ENCODE measurements around the gene PTPRE. TPM values are rescaled to one million over a fixed set of nuclear protein-coding genes. Genes with fewer than 3 reads are reported as not detected.

The PTPRE gene
- total RNA-seq, 1 donor from 2014 or later = 2.6 TPM

- H3K27ac Mint-ChIP-seq = no peak overlapping the region
- H3K36me3 Mint-ChIP-seq = no peaks in the 10 kb centered on the region
- H3K4me3 Mint-ChIP-seq = no peak overlapping the region
- H3K27me3 Mint-ChIP-seq (ENCODE audit: low read depth) = peaks cover 26% of the 10 kb centered on the region
- no peaks in the 10 kb centered on the region for H3K9me3 Mint-ChIP-seq
- DNase-seq (ENCODE audit: low spot score in 2 of 2, unreplicated experiment in 2 of 2) = no peak
- H3K4me1 Mint-ChIP-seq = peaks cover 4% of the 10 kb centered on the region
- TF ChIP-seq CTCF (IDR thresholded peaks at IDR 0.05; ENCODE audit: unreplicated experiment) = no peak
Measured at GRCh38 chr10:128013626-128014025, 106.7 kb downstream of the PTPRE start.

- peaks cover 4% of the 10 kb centered on the region for H3K4me1 Mint-ChIP-seq
- H3K9me3 Mint-ChIP-seq = no peaks in the 10 kb centered on the region
- DNase-seq (ENCODE audit: low spot score in 2 of 2, unreplicated experiment in 2 of 2) = no peak
- TF ChIP-seq CTCF (IDR thresholded peaks at IDR 0.05; ENCODE audit: unreplicated experiment) = no peak
- no peaks in the 10 kb centered on the region for H3K36me3 Mint-ChIP-seq
- H3K4me3 Mint-ChIP-seq = no peak overlapping the region
- H3K27me3 Mint-ChIP-seq (ENCODE audit: low read depth) = peaks cover 24% of the 10 kb centered on the region
- H3K27ac Mint-ChIP-seq = no peak overlapping the region
Measured at GRCh38 chr10:128014236-128014635, 107.3 kb downstream of the PTPRE start.

- H3K27ac Mint-ChIP-seq = no peak overlapping the region
- TF ChIP-seq CTCF (IDR thresholded peaks at IDR 0.05; ENCODE audit: unreplicated experiment) = no peak
- H3K4me1 Mint-ChIP-seq = no peaks in the 10 kb centered on the region
- H3K4me3 Mint-ChIP-seq = no peak overlapping the region
- DNase-seq (ENCODE audit: low spot score in 2 of 2, unreplicated experiment in 2 of 2) = no peak
- no peaks in the 10 kb centered on the region for H3K9me3 Mint-ChIP-seq
- H3K27me3 Mint-ChIP-seq (ENCODE audit: low read depth) = peaks cover 7% of the 10 kb centered on the region
- H3K36me3 Mint-ChIP-seq = no peaks in the 10 kb centered on the region
Measured at GRCh38 chr10:128016423-128017060, 109.6 kb downstream of the PTPRE start.

GRCh38 chr10:128017822-128018221, 110.9 kb downstream of the PTPRE start:
- no peak overlapping the region for H3K4me3 Mint-ChIP-seq
- no peaks in the 10 kb centered on the region for H3K36me3 Mint-ChIP-seq
- H3K9me3 Mint-ChIP-seq = no peaks in the 10 kb centered on the region
- H3K4me1 Mint-ChIP-seq = no peaks in the 10 kb centered on the region
- H3K27ac Mint-ChIP-seq = no peak overlapping the region
- no peak for TF ChIP-seq CTCF (IDR thresholded peaks at IDR 0.05; ENCODE audit: unreplicated experiment)
- no peak for DNase-seq (ENCODE audit: low spot score in 2 of 2, unreplicated experiment in 2 of 2)
- peaks cover 7% of the 10 kb centered on the region for H3K27me3 Mint-ChIP-seq (ENCODE audit: low read depth)

GRCh38 chr10:128018236-128018635, 111.3 kb downstream of the PTPRE start:
- Mint-ChIP-seq H3K36me3 (no peaks in the 10 kb centered on the region), H3K9me3 (no peaks in the 10 kb centered on the region), H3K27me3 (ENCODE audit: low read depth) (peaks cover 7% of the 10 kb centered on the region), H3K4me1 (no peaks in the 10 kb centered on the region), H3K27ac (no peak overlapping the region), H3K4me3 (no peak overlapping the region)
- DNase-seq (ENCODE audit: low spot score in 2 of 2, unreplicated experiment in 2 of 2) = no peak
- TF ChIP-seq CTCF (IDR thresholded peaks at IDR 0.05; ENCODE audit: unreplicated experiment) = no peak

GRCh38 chr10:128018691-128019090, 111.8 kb downstream of the PTPRE start:
- Mint-ChIP-seq H3K9me3 (no peaks in the 10 kb centered on the region), H3K4me3 (no peak overlapping the region), H3K27me3 (ENCODE audit: low read depth) (peaks cover 7% of the 10 kb centered on the region), H3K27ac (no peak overlapping the region), H3K36me3 (no peaks in the 10 kb centered on the region), H3K4me1 (no peaks in the 10 kb centered on the region)
- no peak for TF ChIP-seq CTCF (IDR thresholded peaks at IDR 0.05; ENCODE audit: unreplicated experiment)
- DNase-seq (ENCODE audit: low spot score in 2 of 2, unreplicated experiment in 2 of 2) = no peak

Data from mesothelial cell of epicardium (in vitro differentiated cells).